22Rv1 (cell line): ENCODE data around the gene AHCYL1.

ENCODE experiments used
- CTCF ChIP-seq: fragments of 450-650 bp; IDR thresholded peaks from 2 replicates; pipeline ENCODE4 v1.5.1; 2017; ENCODE audit warnings: mild to moderate bottlenecking
- ZFX ChIP-seq: fragments of 450-650 bp; IDR thresholded peaks from 2 replicates; pipeline ENCODE4 v1.6.1; 2017; ENCODE audit warnings: antibody characterized with exemption, borderline replicate concordance

GRCh38 chr1:110038271-110038670 lies 53.7 kb downstream of the AHCYL1 start:
- TF ChIP-seq CTCF (no peak), ZFX (no peak)
